Right ventricle myocardium superior (tissue), 1 donor: Measurements from ENCODE around the gene GPBAR1. TPM values are rescaled to one million over a fixed set of nuclear protein-coding genes. Genes with fewer than 3 reads are reported as not detected.

Experiments
- ATAC-seq: fragments of 200-7000 bp; cut with Tn5 transposase; one replicate; pipeline ENCODE4 v1.9.1; 2020; ENCODE audit warnings: mild to moderate bottlenecking; ENCODE audit not compliant: poor library complexity
- DNase-seq: peaks from one replicate; pipeline ENCODE4 v3.0.0-alpha.2; 2020
- intact Hi-C: fragments of 100-400 bp; cut with DNase I; formaldehyde crosslinking; loops from one replicate; pipeline ENCODE4 v1.11.2; 2022
- total RNA-seq: library from RNA; stranded (reverse); fragmentation: NEBNext Ultra II Directional; extraction: Animal tissue kit (Norgen Biotek cat#: 25700); gene quantifications from one replicate; pipeline ENCODE4 v1.2.1, GENCODE V29; 2021
- donor health status: DM: no; HTN: yes; CAD: no; lungs with severe emphysema.

Gene GPBAR1
- total RNA-seq, 1 donor from 2014 or later, result 1.8 TPM

GRCh38 chr2:218276986-218277755, 16.4 kb downstream of the GPBAR1 start:
- ATAC-seq, result no peak
- DNase-seq, result no peak
- intact Hi-C loops, result loop anchor here (10.0 kb wide), 1 partner anchor 188 kb away; no protein-coding TSS in a partner anchor

GRCh38 chr2:218277921-218278320, 17.1 kb downstream of the GPBAR1 start:
- intact Hi-C loops, result loop anchor here (10.0 kb wide), 1 partner anchor 187 kb away; no protein-coding TSS in a partner anchor
- ATAC-seq (no peak), DNase-seq (no peak)

- ATAC-seq (no peak), DNase-seq (no peak)
- intact Hi-C loops, result loop anchor here (10.0 kb wide), 1 partner anchor 186 kb away; no protein-coding TSS in a partner anchor
Observed at GRCh38 chr2:218278531-218279360, 17.9 kb downstream of the GPBAR1 start.

GRCh38 chr2:218280260-218280870, 19.6 kb downstream of the GPBAR1 start:
- ATAC-seq (no peak), DNase-seq (peak; percentile 40)
- intact Hi-C loops, result no loop called here

GRCh38 chr2:218281449-218281848, 20.6 kb downstream of the GPBAR1 start:
- DNase-seq, result peak; percentile 56
- intact Hi-C loops, result no loop called here
- ATAC-seq, result peak; percentile 42

- intact Hi-C loops, result no loop called here
- ATAC-seq (peak; percentile 15), DNase-seq (peak; percentile 57)
Observed at GRCh38 chr2:218282173-218282991, 21.6 kb downstream of the GPBAR1 start.

GRCh38 chr2:218284106-218284811, 23.4 kb downstream of the GPBAR1 start:
- DNase-seq, result peak; percentile 63
- intact Hi-C loops, result no loop called here

GRCh38 chr2:218285604-218286003, 24.8 kb downstream of the GPBAR1 start:
- DNase-seq (peak; percentile 82), ATAC-seq (peak; percentile 58)
- intact Hi-C loops, result loop anchor here (5.0 kb wide), 1 partner anchor 112 kb away; the partner anchor contains the start of gene CTDSP1

More at GRCh38 chr2:218284106-218284811, 23.4 kb downstream of the GPBAR1 start:
- no peak for ATAC-seq

- intact Hi-C loops, result loop anchor here (5.0 kb wide), 1 partner anchor 110 kb away; the partner anchor contains the start of gene CTDSP1
- DNase-seq (peak; percentile 93), ATAC-seq (peak; percentile 82)
Observed at GRCh38 chr2:218286570-218287459, 26.0 kb downstream of the GPBAR1 start.

- DNase-seq, result peak; percentile 17
- intact Hi-C loops, result loop anchor here (5.0 kb wide), 1 partner anchor 108 kb away; the partner anchor contains the start of gene CTDSP1
- no peak for ATAC-seq
Observed at GRCh38 chr2:218289639-218290315, 29.0 kb downstream of the GPBAR1 start.

- intact Hi-C loops, result no loop called here
- DNase-seq (peak; percentile 45), ATAC-seq (no peak)
Observed at GRCh38 chr2:218290316-218291261, 29.8 kb downstream of the GPBAR1 start.

GRCh38 chr2:218291318-218292047, 30.7 kb downstream of the GPBAR1 start:
- intact Hi-C loops, result no loop called here
- ATAC-seq (peak; percentile 21), DNase-seq (no peak)

GRCh38 chr2:218292048-218293014, 31.5 kb downstream of the GPBAR1 start, which contains the start of gene TMBIM1:
TMBIM1 (minus strand) TSS chr2:218292503; CDS start chr2:218282141, 10,362 bp downstream.
- intact Hi-C loops, result no loop called here
- peak; percentile 93 for ATAC-seq

More at GRCh38 chr2:218292048-218293014, 31.5 kb downstream of the GPBAR1 start, which contains the start of gene TMBIM1:
- DNase-seq, result peak; percentile 91
